Measurements from ENCODE around the gene OR52L1. TPM values are rescaled to one million over a fixed set of nuclear protein-coding genes. Genes with fewer than 3 reads are reported as not detected.

OR52L1 gene
- total and polyA plus RNA-seq, 10 of the 15 experiments (the other 5 are each of a cell fraction or from before 2014, with no cell fraction given) = not detected

GRCh38 chr11:5955586-5955985 lies 31.2 kb downstream of the OR52L1 start:
- FAIRE-seq (no peak), ATAC-seq (no peak), DNase-seq (ENCODE audit: low read depth, low spot score) (no peak)
- RAD21 ChIA-PET (ENCODE audit: unreplicated experiment) = no interaction called here
- SMC1A ChIA-PET (ENCODE audit: uncharacterized antibody, unreplicated experiment) = interaction anchor here (0.6 kb wide), 1 partner anchor 959 kb away, joined by 3 read pairs; no protein-coding TSS in a partner anchor
- H3K4me3 ChIP-seq = no peak overlapping the region
- no peak overlapping the region for H3K4me2 ChIP-seq (ENCODE audit: control insufficient read depth, insufficient read depth)
- H3K27ac ChIP-seq (ENCODE audit: control insufficient read depth, insufficient read depth) = no peak overlapping the region
- no peak overlapping the region for H2AFZ ChIP-seq (ENCODE audit: control insufficient read depth, low read depth, low read length)
- POLR2A ChIA-PET = no interaction called here
- no peak for TF ChIP-seq SMAD5 (IDR thresholded peaks at IDR 0.05; ENCODE audit: low read depth)
- TF ChIP-seq ZNF687 (IDR thresholded peaks at IDR 0.05) = no peak
- TF ChIP-seq GATAD2B (conservative IDR thresholded peaks at IDR 0.05; ENCODE audit: low read depth) = no peak
- no peak for TF ChIP-seq USF1 (IDR thresholded peaks at IDR 0.05; ENCODE audit: borderline replicate concordance, extremely low read length, insufficient read depth, low read depth, low read length)
- no peak for TF ChIP-seq NRF1 (conservative IDR thresholded peaks at IDR 0.05; ENCODE audit: low read depth, low read length)
- no peak for TF ChIP-seq HSF1 (IDR thresholded peaks at IDR 0.05; ENCODE audit: low read depth, low read length)
- no peak for TF ChIP-seq ZNF274 (IDR thresholded peaks at IDR 0.05; ENCODE audit: insufficient read depth, insufficient read length)
- no peak for TF ChIP-seq HDGF (IDR thresholded peaks at IDR 0.05)
- no peak for TF ChIP-seq CHD2 (IDR thresholded peaks at IDR 0.05; ENCODE audit: borderline replicate concordance, low read depth, low read length)
- TF ChIP-seq HDAC2 (IDR thresholded peaks at IDR 0.05) = no peak
- no peak for TF ChIP-seq PAX8 (IDR thresholded peaks at IDR 0.05)
- TF ChIP-seq SMAD1 (IDR thresholded peaks at IDR 0.05; ENCODE audit: low read depth, partially characterized antibody) = no peak
- no peak for TF ChIP-seq ZBED1 (IDR thresholded peaks at IDR 0.05; ENCODE audit: borderline replicate concordance)
- no peak for TF ChIP-seq TCF7 (IDR thresholded peaks at IDR 0.05; ENCODE audit: borderline replicate concordance)
- H3K9ac ChIP-seq (ENCODE audit: control insufficient read depth, insufficient read depth, low read length) = no peak overlapping the region
- CTCF ChIA-PET = no interaction called here
- intact Hi-C loops (cut with micrococcal nuclease; ENCODE audit: unreplicated experiment) (no loop called here), in situ Hi-C loops (cut with MboI) (no loop called here)
- no peaks in the 10 kb centered on the region for H3K4me1 ChIP-seq (ENCODE audit: control insufficient read depth, insufficient read depth, low read length)
- 19% methylated on average over 3 of the region's 3 CpGs for WGBS (ENCODE audit: insufficient coverage, insufficient replicate concordance, low lambda C conversion rate, missing lambda C conversion rate)
- H4K20me1 ChIP-seq (ENCODE audit: control insufficient read depth, insufficient read depth) = no peaks in the 10 kb centered on the region
- H3K9me3 ChIP-seq (replicated peaks; ENCODE audit: control insufficient read depth, insufficient read depth, low read length) = no peaks in the 10 kb centered on the region
- H3K27me3 ChIP-seq (replicated peaks in 1 of 2; ENCODE audit: control insufficient read depth in 2 of 2, insufficient read depth in 2 of 2, low read length in 1 of 2) = no peaks in the 10 kb centered on the region
- H3K79me2 ChIP-seq (ENCODE audit: control insufficient read depth, insufficient read depth, low read length) = no peaks in the 10 kb centered on the region
- BruUV-seq (replicated peaks) = no TSS peak
- H3K36me3 ChIP-seq (ENCODE audit: control insufficient read depth in 2 of 2, insufficient read depth in 2 of 2, low read length in 1 of 2) = no peaks in the 10 kb centered on the region
